Left lung (tissue), 10 donors: ENCODE data around the gene FBXL16. TPM values are rescaled to one million over a fixed set of nuclear protein-coding genes. Genes with fewer than 3 reads are reported as not detected.

Experiments used
- ATAC-seq: fragments of 200-7000 bp; cut with Tn5 transposase; one replicate; pipeline ENCODE4 v1.9.1; 2020; ENCODE audit warnings: moderate library complexity
- DNase-seq, 4 donors: peaks; one replicate each; pipeline ENCODE4 v3.0.0-alpha.2; 2013 to 2020
- H3K27ac ChIP-seq, 2 donors: fragments of 200-600 bp; sonication (generic) in 1 of 2; one replicate each; pipeline versions ENCODE4 v1.5.0 to v1.8.0; 2020 to 2021
- H3K27me3 ChIP-seq, 2 donors: fragments of 200-600 bp; sonication (generic) in 1 of 2; one replicate each; pipeline versions ENCODE4 v1.5.0 to v1.8.0; 2020 to 2021
- H3K36me3 ChIP-seq, 2 donors: fragments of 200-600 bp; sonication (generic) in 1 of 2; one replicate each; pipeline versions ENCODE4 v1.5.0 to v1.8.0; 2020 to 2021
- H3K4me1 ChIP-seq, 2 donors: fragments of 200-600 bp; one replicate each; pipeline ENCODE4 v1.8.0; 2021
- H3K4me3 ChIP-seq, 2 donors: fragments of 200-600 bp; sonication (generic) in 1 of 2; one replicate each; pipeline versions ENCODE4 v1.5.0 to v1.8.0; 2020 to 2021; ENCODE audit warnings: mild to moderate bottlenecking in 1 of 2
- H3K9me3 ChIP-seq, 2 donors: fragments of 200-600 bp; sonication (generic) in 1 of 2; one replicate each; pipeline versions ENCODE4 v1.5.0 to v1.8.0; 2020 to 2021
- intact Hi-C, 2 donors: fragments of 100-400 bp; cut with DNase I; formaldehyde crosslinking; loops; one replicate each; pipeline versions ENCODE4 v1.11.2 to v1.14.2; 2022
- polyA plus RNA-seq, 6 donors: library from polyadenylated mRNA; unstranded; fragments of 120-200 nt; gene quantifications; one replicate each; pipeline ENCODE4 v1.2.1, GENCODE V29; 2013; ENCODE audit not compliant: insufficient read length in 6 of 6
- total RNA-seq, 2 donors: library from RNA; stranded (reverse); fragmentation: NEBNext Ultra II Directional; extraction: Animal tissue kit (Norgen Biotek cat#: 25700); gene quantifications; one replicate each; pipeline ENCODE4 v1.2.1, GENCODE V29; 2021
- TF ChIP-seq, protein P1 (sequence below), 2 donors: fragments of 200-600 bp; sonication (generic) in 1 of 2; IDR thresholded peaks; one replicate each; pipeline versions ENCODE4 v1.5.0 to v1.8.0; 2021; ENCODE audit warnings: antibody characterized with exemption in 2 of 2
- donor health status: DM: no; HTN: yes; CAD: no.
- donor health status: DM: no; HTN: no; CAD: no.

FBXL16 gene
- total and polyA plus RNA-seq, 8 donors: 0.48 to 5.7 (median 0.72) TPM

DNA sequence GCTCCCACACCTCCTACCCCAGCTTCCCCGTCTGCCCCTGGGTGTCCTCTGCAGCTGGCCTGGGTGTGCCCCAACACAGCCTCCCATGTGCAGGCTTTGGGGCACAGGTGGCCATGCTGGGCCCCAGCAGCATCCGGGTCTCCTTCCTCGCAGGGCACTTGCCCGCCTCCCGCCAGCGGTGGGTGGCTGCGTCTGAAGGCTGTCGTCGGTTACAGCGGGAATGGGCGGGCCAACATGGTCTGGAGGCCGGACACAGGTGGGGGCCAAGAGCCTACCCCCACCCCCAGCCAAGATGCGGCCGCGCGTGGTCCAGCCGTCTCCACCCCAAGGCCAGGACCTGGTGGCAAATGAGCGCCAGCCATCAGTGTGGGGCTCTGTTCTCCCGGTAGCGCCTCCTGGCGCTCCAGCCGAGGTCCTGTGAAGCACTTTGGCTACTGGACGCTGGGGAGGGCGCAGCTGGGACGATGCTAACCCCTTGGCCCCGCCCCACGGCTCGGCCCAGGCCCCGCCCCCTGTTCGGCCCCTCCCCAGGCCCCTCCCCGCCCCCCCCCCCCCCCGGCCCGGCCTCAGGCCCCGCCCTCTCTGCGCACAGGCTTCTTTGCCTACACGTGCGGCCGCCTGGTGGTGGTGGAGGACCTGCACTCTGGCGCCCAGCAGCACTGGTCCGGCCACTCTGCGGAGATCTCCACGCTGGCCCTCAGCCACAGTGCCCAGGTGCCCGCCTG is 45.0 kb downstream of the FBXL16 start:
- Histone ChIP-seq H3K27me3 (no peaks in the 10 kb centered on the region), H3K36me3 (peaks cover 0 to 37% of the 10 kb centered on the region in 2 donors), H3K27ac (peak overlapping the region; percentile 44 to 58), H3K4me3 (peak overlapping the region in 1 of 2 donors; percentile 26), H3K9me3 (no peaks in the 10 kb centered on the region), H3K4me1 (peaks cover 3 to 17% of the 10 kb centered on the region in 2 donors)
- DNase-seq (peak in 3 of 4 donors; percentile 74 to 95 (median 91)), ATAC-seq (peak; percentile 94)
- TF ChIP-seq, protein P1, sequence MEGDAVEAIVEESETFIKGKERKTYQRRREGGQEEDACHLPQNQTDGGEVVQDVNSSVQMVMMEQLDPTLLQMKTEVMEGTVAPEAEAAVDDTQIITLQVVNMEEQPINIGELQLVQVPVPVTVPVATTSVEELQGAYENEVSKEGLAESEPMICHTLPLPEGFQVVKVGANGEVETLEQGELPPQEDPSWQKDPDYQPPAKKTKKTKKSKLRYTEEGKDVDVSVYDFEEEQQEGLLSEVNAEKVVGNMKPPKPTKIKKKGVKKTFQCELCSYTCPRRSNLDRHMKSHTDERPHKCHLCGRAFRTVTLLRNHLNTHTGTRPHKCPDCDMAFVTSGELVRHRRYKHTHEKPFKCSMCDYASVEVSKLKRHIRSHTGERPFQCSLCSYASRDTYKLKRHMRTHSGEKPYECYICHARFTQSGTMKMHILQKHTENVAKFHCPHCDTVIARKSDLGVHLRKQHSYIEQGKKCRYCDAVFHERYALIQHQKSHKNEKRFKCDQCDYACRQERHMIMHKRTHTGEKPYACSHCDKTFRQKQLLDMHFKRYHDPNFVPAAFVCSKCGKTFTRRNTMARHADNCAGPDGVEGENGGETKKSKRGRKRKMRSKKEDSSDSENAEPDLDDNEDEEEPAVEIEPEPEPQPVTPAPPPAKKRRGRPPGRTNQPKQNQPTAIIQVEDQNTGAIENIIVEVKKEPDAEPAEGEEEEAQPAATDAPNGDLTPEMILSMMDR (IDR thresholded peaks at IDR 0.05): peak; percentile 31 to 76
- intact Hi-C loops: loop anchor here in 1 of 2 donors (5.0 kb wide), 1 partner anchor 83 kb away; no protein-coding TSS in a partner anchor

DNA sequence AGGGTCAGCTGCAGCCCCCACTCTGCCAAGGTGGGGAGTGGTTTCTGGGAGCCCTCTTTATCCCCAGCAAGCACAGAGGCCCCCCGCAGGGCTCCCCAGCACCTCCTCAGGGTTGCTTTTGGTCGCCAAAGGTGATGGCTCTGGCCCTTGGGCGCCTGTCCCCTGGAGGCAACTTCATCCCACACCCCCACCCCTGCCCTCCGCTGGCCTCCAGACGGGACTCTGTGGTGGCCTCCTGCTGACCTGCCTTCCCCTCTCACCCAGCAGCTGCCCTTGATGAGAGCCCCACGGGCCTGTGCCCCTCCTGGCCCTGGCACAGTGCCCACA is 45.5 kb downstream of the FBXL16 start:
- TF ChIP-seq, protein P1 (IDR thresholded peaks at IDR 0.05): no peak
- Histone ChIP-seq H3K27ac (peak overlapping the region in 1 of 2 donors; percentile 58), H3K4me3 (peak overlapping the region in 1 of 2 donors; percentile 26), H3K9me3 (no peaks in the 10 kb centered on the region), H3K36me3 (peaks cover 0 to 42% of the 10 kb centered on the region in 2 donors), H3K27me3 (no peaks in the 10 kb centered on the region), H3K4me1 (peaks cover 3 to 17% of the 10 kb centered on the region in 2 donors)
- DNase-seq (no peak), ATAC-seq (no peak)
- intact Hi-C loops: loop anchor here in 1 of 2 donors (5.0 kb wide), 1 partner anchor 83 kb away; no protein-coding TSS in a partner anchor

DNA sequence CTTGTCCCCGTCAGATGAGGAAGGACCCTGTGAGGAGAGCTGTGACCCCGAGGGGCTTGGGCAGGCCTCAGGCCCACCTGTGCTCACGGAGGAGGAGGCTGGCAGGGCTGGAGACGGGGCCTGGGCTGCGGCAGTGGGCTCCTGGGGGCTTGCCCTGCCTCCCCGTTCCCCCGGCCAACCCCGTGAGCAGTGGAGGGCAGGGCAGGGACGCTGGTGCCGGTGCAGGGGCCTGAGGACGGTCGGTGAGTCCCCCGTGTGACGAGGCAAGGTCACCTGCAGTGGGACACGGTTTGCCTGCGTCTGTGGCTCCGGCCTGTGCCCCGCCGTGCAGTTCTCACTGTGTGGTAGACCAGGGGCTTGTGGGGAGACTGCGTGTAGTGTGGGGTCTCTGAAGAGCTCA is 46.0 kb downstream of the FBXL16 start:
- Histone ChIP-seq H3K27me3 (no peaks in the 10 kb centered on the region), H3K4me1 (peaks cover 3 to 17% of the 10 kb centered on the region in 2 donors), H3K27ac (no peak overlapping the region), H3K9me3 (no peaks in the 10 kb centered on the region), H3K4me3 (no peak overlapping the region), H3K36me3 (peaks cover 0 to 47% of the 10 kb centered on the region in 2 donors)
- intact Hi-C loops: loop anchor here in 1 of 2 donors (5.0 kb wide), 1 partner anchor 82 kb away; no protein-coding TSS in a partner anchor
- no peak for DNase-seq
- TF ChIP-seq, protein P1 (IDR thresholded peaks at IDR 0.05): no peak
- ATAC-seq: no peak

DNA sequence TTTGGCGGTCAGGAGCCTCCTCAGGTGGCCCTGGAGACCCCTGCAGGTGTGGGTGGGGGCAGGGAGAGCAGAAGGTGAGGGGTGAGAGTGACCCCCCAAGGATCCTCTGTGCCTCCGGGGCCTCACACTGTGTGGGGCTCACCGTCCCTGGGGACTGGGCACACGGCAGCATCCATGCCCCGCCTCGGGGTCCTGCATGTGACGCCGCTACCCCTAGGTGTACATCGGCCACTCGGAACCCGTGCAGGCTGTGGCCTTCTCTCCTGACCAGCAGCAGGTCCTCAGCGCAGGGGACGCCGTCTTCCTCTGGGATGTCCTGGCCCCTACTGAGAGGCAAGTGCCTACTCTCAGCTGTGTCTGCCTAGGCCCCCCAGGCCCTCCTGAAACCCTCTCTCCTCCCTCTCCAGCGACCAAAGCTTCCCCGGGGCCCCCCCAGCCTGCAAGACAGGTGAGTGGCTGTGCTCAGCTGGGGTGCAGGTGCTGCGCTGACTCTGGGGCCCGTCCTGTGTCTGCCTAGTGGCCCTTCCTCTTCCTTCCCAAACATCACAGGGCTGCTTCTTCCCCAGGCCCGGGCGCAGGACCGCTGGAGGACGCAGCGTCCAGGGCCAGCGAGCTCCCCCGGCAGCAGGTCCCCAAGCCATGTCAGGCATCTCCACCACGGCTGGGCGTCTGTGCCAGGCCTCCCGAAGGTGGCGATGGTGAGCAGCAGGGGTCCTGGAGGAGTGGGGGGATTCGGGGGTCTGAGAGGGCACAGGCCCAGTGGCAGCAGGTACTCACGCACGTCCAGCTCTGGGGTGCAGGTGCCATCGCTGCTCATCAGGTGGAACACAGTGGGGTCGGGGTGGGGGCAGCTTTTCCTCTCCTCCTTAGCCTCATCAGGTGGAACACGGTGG is 46.7 kb downstream of the FBXL16 start:
- intact Hi-C loops: no loop called here
- DNase-seq: no peak

More for the DNA sequence above, 46.7 kb downstream of the FBXL16 start:
- Histone ChIP-seq H3K4me3 (no peak overlapping the region), H3K9me3 (no peaks in the 10 kb centered on the region), H3K36me3 (peaks cover 0 to 48% of the 10 kb centered on the region in 2 donors), H3K27me3 (no peaks in the 10 kb centered on the region), H3K4me1 (peaks cover 3 to 17% of the 10 kb centered on the region in 2 donors), H3K27ac (no peak overlapping the region)
- TF ChIP-seq, protein P1 (IDR thresholded peaks at IDR 0.05): no peak
- ATAC-seq: no peak
